Activated naive CD8-positive, alpha-beta T cell treated with anti-CD3 and anti-CD28 coated beads for 36 hours (primary cell): ENCODE data around the gene SYT17. TPM values are rescaled to one million over a fixed set of nuclear protein-coding genes. Genes with fewer than 3 reads are reported as not detected.

Experiments used
- DNase-seq: peaks from one replicate; pipeline ENCODE4 v3.0.0; 2021
- H3K27ac Mint-ChIP-seq: one replicate; pipeline ENCODE4 v1.8.0; 2022; ENCODE audit warnings: mild to moderate bottlenecking, moderate library complexity, mixed read lengths
- H3K27me3 Mint-ChIP-seq: one replicate; pipeline ENCODE4 v1.8.0; 2022; ENCODE audit warnings: mild to moderate bottlenecking, mixed read lengths
- H3K36me3 Mint-ChIP-seq: one replicate; pipeline ENCODE4 v1.8.0; 2021; ENCODE audit warnings: mild to moderate bottlenecking, mixed read lengths
- H3K4me1 Mint-ChIP-seq: one replicate; pipeline ENCODE4 v1.8.0; 2021; ENCODE audit warnings: mixed read lengths
- H3K4me3 Mint-ChIP-seq: one replicate; pipeline ENCODE4 v1.8.0; 2022; ENCODE audit warnings: mild to moderate bottlenecking, moderate library complexity, mixed read lengths
- H3K9me3 Mint-ChIP-seq: one replicate; pipeline ENCODE4 v1.8.0; 2022; ENCODE audit warnings: mixed read lengths
- total RNA-seq, 2 experiments: library from RNA; stranded (reverse); gene quantifications; one replicate each; pipeline ENCODE4 v1.2.3, GENCODE V29; 2021

SYT17 gene
- total RNA-seq, 2 experiments from 2014 or later, result 0.14 TPM; not detected in 1

GRCh38 chr16:19269098-19269497, 101.1 kb downstream of the SYT17 start:
- Mint-ChIP-seq H3K27ac (no peak overlapping the region), H3K4me1 (no peaks in the 10 kb centered on the region), H3K9me3 (peaks cover 9% of the 10 kb centered on the region), H3K36me3 (peaks cover 2% of the 10 kb centered on the region), H3K4me3 (no peak overlapping the region), H3K27me3 (peaks cover 3% of the 10 kb centered on the region)
- DNase-seq, result no peak

GRCh38 chr16:19274165-19274797, 106.2 kb downstream of the SYT17 start:
- Mint-ChIP-seq H3K9me3 (no peaks in the 10 kb centered on the region), H3K27ac (no peak overlapping the region), H3K36me3 (no peaks in the 10 kb centered on the region), H3K4me1 (no peaks in the 10 kb centered on the region), H3K4me3 (no peak overlapping the region), H3K27me3 (peaks cover 4% of the 10 kb centered on the region)
- no peak for DNase-seq

DNA sequence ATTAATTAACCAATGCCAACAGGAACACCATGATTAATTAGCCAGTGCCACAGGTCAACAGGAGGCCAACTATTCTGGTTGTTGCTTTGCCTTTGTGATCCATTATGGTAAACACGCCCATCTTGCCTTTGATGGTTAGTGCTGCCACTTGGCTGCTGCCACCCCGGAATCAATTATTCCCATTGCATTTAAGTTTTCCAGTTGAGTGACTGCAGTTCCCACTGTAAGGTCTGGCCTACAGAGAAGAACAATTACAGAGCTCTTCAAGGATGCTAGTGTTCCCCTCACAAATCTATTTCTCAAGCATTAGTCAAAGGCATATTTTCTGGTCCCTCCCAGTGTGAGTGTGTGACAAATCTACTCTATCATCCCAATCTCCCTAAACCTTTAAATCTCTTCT, 110.4 kb downstream of the SYT17 start:
- no peak for DNase-seq

GRCh38 chr16:19281246-19281645, 113.2 kb downstream of the SYT17 start:
- H3K4me3 Mint-ChIP-seq, result no peak overlapping the region
- peaks cover 3% of the 10 kb centered on the region for H3K27me3 Mint-ChIP-seq
- H3K4me1 Mint-ChIP-seq, result no peaks in the 10 kb centered on the region
- H3K36me3 Mint-ChIP-seq, result no peaks in the 10 kb centered on the region
- H3K27ac Mint-ChIP-seq, result no peak overlapping the region
- DNase-seq, result no peak
- H3K9me3 Mint-ChIP-seq, result no peaks in the 10 kb centered on the region

More for the DNA sequence above, 110.4 kb downstream of the SYT17 start:
- no peaks in the 10 kb centered on the region for H3K36me3 Mint-ChIP-seq
- no peaks in the 10 kb centered on the region for H3K4me1 Mint-ChIP-seq
- no peak overlapping the region for H3K4me3 Mint-ChIP-seq
- no peaks in the 10 kb centered on the region for H3K9me3 Mint-ChIP-seq
- H3K27ac Mint-ChIP-seq, result no peak overlapping the region
- H3K27me3 Mint-ChIP-seq, result peaks cover 4% of the 10 kb centered on the region

DNA sequence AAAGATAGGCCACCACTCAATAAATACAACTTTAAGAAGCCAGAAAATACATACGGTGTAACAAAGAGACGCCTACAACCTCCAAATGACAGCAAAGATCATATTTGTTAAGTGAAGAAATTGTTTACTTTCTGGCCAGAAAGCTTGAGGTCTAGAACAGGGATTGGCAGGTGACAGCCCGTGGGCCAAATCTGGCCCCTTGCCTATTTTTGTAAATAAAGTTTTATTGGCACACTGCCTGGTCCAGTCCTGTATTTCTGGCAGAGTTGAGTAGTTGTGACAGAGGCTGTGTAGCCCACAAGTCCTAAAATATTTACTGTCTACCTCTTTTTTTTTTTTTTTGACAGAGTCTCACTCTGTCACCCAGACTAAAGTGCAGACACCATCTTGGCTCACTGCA, 114.1 kb downstream of the SYT17 start:
- Mint-ChIP-seq H3K9me3 (no peaks in the 10 kb centered on the region), H3K4me1 (no peaks in the 10 kb centered on the region), H3K27me3 (peaks cover 7% of the 10 kb centered on the region), H3K4me3 (no peak overlapping the region), H3K27ac (no peak overlapping the region), H3K36me3 (no peaks in the 10 kb centered on the region)
- DNase-seq, result no peak

- H3K27me3 Mint-ChIP-seq, result peaks cover 7% of the 10 kb centered on the region
- no peak for DNase-seq
- no peaks in the 10 kb centered on the region for H3K36me3 Mint-ChIP-seq
- H3K4me3 Mint-ChIP-seq, result no peak overlapping the region
- H3K9me3 Mint-ChIP-seq, result no peaks in the 10 kb centered on the region
- no peaks in the 10 kb centered on the region for H3K4me1 Mint-ChIP-seq
- H3K27ac Mint-ChIP-seq, result no peak overlapping the region
Measured at GRCh38 chr16:19283637-19284036, 115.6 kb downstream of the SYT17 start.

DNA sequence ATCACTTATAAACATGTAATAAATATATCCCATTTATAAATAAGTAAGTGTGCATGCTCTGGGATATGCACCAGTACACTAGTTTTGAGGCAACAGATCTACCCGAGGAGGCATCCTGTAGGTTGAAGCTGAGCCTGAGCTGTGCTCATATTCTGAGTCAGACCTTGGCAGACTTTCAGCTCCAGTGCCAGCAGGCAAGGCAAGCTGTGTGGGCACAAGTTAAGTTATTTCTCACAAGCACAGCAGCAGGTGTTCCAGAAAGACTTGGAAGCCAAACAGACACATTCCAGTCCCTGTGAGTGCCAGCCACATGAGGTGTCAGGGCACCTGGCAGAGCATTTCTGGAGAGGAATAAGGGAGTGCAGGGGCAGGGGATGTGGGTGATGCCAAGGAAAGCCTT, 116.2 kb downstream of the SYT17 start:
- H3K27me3 Mint-ChIP-seq, result peaks cover 7% of the 10 kb centered on the region
- DNase-seq, result no peak
- H3K4me1 Mint-ChIP-seq, result no peaks in the 10 kb centered on the region
- H3K36me3 Mint-ChIP-seq, result no peaks in the 10 kb centered on the region
- H3K9me3 Mint-ChIP-seq, result no peaks in the 10 kb centered on the region
- H3K4me3 Mint-ChIP-seq, result no peak overlapping the region
- H3K27ac Mint-ChIP-seq, result no peak overlapping the region

- no peak within 1 kb of the TSS for H3K4me3 Mint-ChIP-seq
- no peaks in the 10 kb centered on the region for H3K4me1 Mint-ChIP-seq
- H3K27ac Mint-ChIP-seq, result no peak within 1 kb of the TSS
- no peak for DNase-seq
- no peaks in the 10 kb centered on the region for H3K9me3 Mint-ChIP-seq
- no peaks in the 10 kb centered on the region for H3K36me3 Mint-ChIP-seq
- H3K27me3 Mint-ChIP-seq, result peaks cover 11% of the 10 kb centered on the region
Measured at GRCh38 chr16:19285431-19285830, 117.4 kb downstream of the SYT17 start, which contains the start of gene CLEC19A. TSS of gene CLEC19A (plus strand) at chr16:19285731. CDS start at chr16:19285852, 121 bp downstream.

DNA sequence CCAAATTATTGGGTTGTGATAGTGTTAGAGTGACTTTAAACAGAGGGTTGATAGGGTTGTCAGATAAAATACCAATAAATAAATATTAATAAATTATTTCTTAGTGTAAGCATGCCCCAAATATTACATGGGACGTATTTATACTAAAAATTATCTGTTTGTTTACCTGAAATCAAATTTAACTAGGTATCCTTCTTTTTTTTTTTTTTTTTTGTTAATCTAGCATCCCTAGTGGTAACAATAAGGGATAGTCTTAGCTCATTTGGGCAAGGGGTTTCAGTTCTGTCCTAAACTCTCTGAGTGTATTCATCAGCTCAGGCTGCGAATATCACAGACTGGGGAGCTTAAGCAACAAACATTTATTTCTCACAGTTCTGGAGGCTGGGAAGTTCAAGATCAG, 118.8 kb downstream of the SYT17 start:
- no peaks in the 10 kb centered on the region for H3K36me3 Mint-ChIP-seq
- no peak for DNase-seq
- no peaks in the 10 kb centered on the region for H3K9me3 Mint-ChIP-seq
- H3K27ac Mint-ChIP-seq, result no peak overlapping the region
- peaks cover 21% of the 10 kb centered on the region for H3K27me3 Mint-ChIP-seq
- H3K4me1 Mint-ChIP-seq, result no peaks in the 10 kb centered on the region
- H3K4me3 Mint-ChIP-seq, result no peak overlapping the region

GRCh38 chr16:19287241-19287640, 119.2 kb downstream of the SYT17 start:
- DNase-seq, result no peak
- H3K4me1 Mint-ChIP-seq, result no peaks in the 10 kb centered on the region
- no peak overlapping the region for H3K4me3 Mint-ChIP-seq
- H3K9me3 Mint-ChIP-seq, result no peaks in the 10 kb centered on the region
- no peak overlapping the region for H3K27ac Mint-ChIP-seq
- no peaks in the 10 kb centered on the region for H3K36me3 Mint-ChIP-seq
- peaks cover 21% of the 10 kb centered on the region for H3K27me3 Mint-ChIP-seq

GRCh38 chr16:19288872-19289799, 121.1 kb downstream of the SYT17 start:
- DNase-seq, result no peak
- Mint-ChIP-seq H3K36me3 (no peaks in the 10 kb centered on the region), H3K4me3 (no peak overlapping the region), H3K9me3 (no peaks in the 10 kb centered on the region), H3K27ac (no peak overlapping the region), H3K4me1 (peaks cover 1% of the 10 kb centered on the region), H3K27me3 (peaks cover 29% of the 10 kb centered on the region)

GRCh38 chr16:19289811-19290485, 121.9 kb downstream of the SYT17 start:
- peaks cover 37% of the 10 kb centered on the region for H3K27me3 Mint-ChIP-seq
- H3K4me1 Mint-ChIP-seq, result peaks cover 8% of the 10 kb centered on the region
- no peak for DNase-seq
- H3K4me3 Mint-ChIP-seq, result no peak overlapping the region
- peaks cover 4% of the 10 kb centered on the region for H3K9me3 Mint-ChIP-seq
- no peak overlapping the region for H3K27ac Mint-ChIP-seq
- H3K36me3 Mint-ChIP-seq, result no peaks in the 10 kb centered on the region

DNA sequence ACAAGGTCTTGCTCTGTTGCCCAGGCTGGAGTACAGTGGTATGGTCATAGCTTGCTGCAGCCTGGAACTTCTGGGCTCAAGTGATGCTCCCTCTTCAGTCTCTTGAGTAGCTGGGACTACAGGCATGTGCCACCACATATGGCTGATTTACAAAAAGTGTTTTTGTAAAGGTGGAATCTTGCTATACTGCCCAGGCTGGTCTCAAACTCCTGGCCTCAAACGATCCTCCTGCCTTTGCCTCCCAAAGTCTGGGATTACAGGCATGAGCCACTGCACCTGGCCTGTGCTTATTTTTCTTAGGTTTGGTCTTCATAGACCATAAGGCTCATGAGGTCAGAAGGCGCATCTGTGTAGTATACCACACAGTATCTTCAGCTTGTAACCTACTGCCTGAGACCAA, 122.8 kb downstream of the SYT17 start:
- H3K27me3 Mint-ChIP-seq, result peaks cover 37% of the 10 kb centered on the region
- DNase-seq, result no peak
- peaks cover 5% of the 10 kb centered on the region for H3K9me3 Mint-ChIP-seq
- peaks cover 8% of the 10 kb centered on the region for H3K4me1 Mint-ChIP-seq
- no peak overlapping the region for H3K4me3 Mint-ChIP-seq
- no peaks in the 10 kb centered on the region for H3K36me3 Mint-ChIP-seq
- H3K27ac Mint-ChIP-seq, result no peak overlapping the region

- H3K9me3 Mint-ChIP-seq, result peaks cover 5% of the 10 kb centered on the region
- no peak overlapping the region for H3K27ac Mint-ChIP-seq
- H3K4me1 Mint-ChIP-seq, result peaks cover 8% of the 10 kb centered on the region
- peaks cover 32% of the 10 kb centered on the region for H3K27me3 Mint-ChIP-seq
- no peaks in the 10 kb centered on the region for H3K36me3 Mint-ChIP-seq
- H3K4me3 Mint-ChIP-seq, result no peak overlapping the region
- no peak for DNase-seq
Measured at GRCh38 chr16:19291475-19291874, 123.4 kb downstream of the SYT17 start.

GRCh38 chr16:19292186-19292585, 124.1 kb downstream of the SYT17 start:
- Mint-ChIP-seq H3K4me3 (no peak overlapping the region), H3K9me3 (peaks cover 5% of the 10 kb centered on the region), H3K27me3 (peaks cover 30% of the 10 kb centered on the region), H3K27ac (no peak overlapping the region), H3K36me3 (no peaks in the 10 kb centered on the region), H3K4me1 (peaks cover 8% of the 10 kb centered on the region)
- no peak for DNase-seq
